Esophagus (tissue), 2 donors: ENCODE data around the gene TMEM165. TPM values are rescaled to one million over a fixed set of nuclear protein-coding genes. Genes with fewer than 3 reads are reported as not detected.
"Not testable (repeated sequence)": the region's sequence is repeated elsewhere in the genome, so short reads cannot be mapped to it uniquely, and the experiment has no call there.

Experiments
- H3K27ac ChIP-seq, 2 donors: one replicate each; pipeline ENCODE4 v1.5.1; 2013; ENCODE audit warnings: low read depth in 2 of 2, mild to moderate bottlenecking in 2 of 2, inconsistent platforms in 1 of 2, low read length in 1 of 2, moderate library complexity in 1 of 2
- H3K27me3 ChIP-seq, 2 donors: one replicate each; pipeline ENCODE4 v1.6.1; 2013; ENCODE audit warnings: low read length in 2 of 2, control low read depth in 1 of 2, mild to moderate bottlenecking in 1 of 2; ENCODE audit not compliant: insufficient read depth in 2 of 2, control insufficient read depth in 1 of 2
- H3K36me3 ChIP-seq, 2 donors: one replicate each; pipeline ENCODE4 v1.6.1; 2013; ENCODE audit warnings: low read length in 1 of 2; ENCODE audit not compliant: control insufficient read depth in 2 of 2, insufficient read depth in 2 of 2
- H3K4me1 ChIP-seq, 2 donors: one replicate each; pipeline ENCODE4 v1.6.1; 2013; ENCODE audit warnings: low read length in 1 of 2; ENCODE audit not compliant: control insufficient read depth in 2 of 2, insufficient read depth in 2 of 2
- H3K4me3 ChIP-seq, 2 donors: one replicate each; pipeline ENCODE4 v1.5.1; 2013; ENCODE audit warnings: low read length in 2 of 2, mild to moderate bottlenecking in 2 of 2, low read depth in 1 of 2, moderate library complexity in 1 of 2
- H3K9me3 ChIP-seq, 2 donors: one replicate each; pipeline ENCODE4 v1.6.1; 2013; ENCODE audit warnings: mild to moderate bottlenecking in 2 of 2, low read depth in 1 of 2, low read length in 1 of 2, moderate library complexity in 1 of 2; ENCODE audit not compliant: control insufficient read depth in 2 of 2, insufficient read depth in 1 of 2
- whole genome bisulfite sequencing, 2 donors: extraction: QIAGEN DNeasy Blood & Tissue Kit; methylation state at CpG; one replicate each; pipeline ENCODE4 v1.1.7; 2013; 5-methylcytosine and 5-hydroxymethylcytosine counted together
- polyA plus RNA-seq, 2 donors: library from polyadenylated mRNA; stranded (reverse); fragments of 200-250 nt; gene quantifications; one replicate each; pipeline ENCODE4 v1.2.3, GENCODE V29; 2013
- donor health status: healthy with polysubstance abuse.
- donor health status: Bipolar disorder and iron deficiency.

Gene TMEM165, protein sequence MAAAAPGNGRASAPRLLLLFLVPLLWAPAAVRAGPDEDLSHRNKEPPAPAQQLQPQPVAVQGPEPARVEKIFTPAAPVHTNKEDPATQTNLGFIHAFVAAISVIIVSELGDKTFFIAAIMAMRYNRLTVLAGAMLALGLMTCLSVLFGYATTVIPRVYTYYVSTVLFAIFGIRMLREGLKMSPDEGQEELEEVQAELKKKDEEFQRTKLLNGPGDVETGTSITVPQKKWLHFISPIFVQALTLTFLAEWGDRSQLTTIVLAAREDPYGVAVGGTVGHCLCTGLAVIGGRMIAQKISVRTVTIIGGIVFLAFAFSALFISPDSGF
- 10 to 100 TPM; 66.3 to 84.6 TPM for polyA plus RNA-seq

DNA sequence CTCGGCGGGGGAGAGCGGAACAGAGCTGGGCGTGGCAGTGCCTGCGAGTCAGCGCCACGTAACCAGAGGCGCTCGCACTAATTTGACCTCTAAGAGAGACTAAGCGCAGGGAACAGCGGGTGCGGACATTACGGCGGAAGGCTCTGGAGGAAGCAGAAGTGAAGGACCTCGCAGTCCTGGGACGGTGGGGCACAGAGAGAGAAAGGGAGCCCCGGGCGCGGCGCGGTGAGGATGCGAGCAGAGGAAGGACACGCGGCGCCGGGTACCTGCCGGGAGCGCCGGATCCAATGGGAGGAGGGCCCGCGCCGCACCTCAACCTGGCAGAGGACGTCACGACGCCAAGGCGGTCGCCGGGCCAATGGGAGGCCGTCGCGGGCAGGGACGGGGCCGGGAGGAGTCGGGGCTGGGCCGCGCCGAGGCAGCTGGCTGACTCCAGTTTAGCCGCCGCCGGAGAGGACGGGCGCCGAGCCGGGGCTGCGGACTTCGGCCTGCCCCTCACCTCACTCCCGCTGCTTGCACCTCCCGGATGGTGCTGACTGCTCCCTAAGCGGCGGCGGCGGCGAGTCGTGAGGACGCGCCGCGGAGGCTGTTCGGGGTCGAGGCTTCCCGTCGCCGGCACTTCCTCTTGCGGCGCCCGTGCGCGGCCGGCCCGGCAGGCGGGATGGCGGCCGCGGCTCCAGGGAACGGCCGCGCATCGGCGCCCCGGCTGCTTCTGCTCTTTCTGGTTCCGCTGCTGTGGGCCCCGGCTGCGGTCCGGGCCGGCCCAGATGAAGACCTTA is at the start of gene TMEM165:
Gene TMEM165 (plus strand): TSS at position 429 of the 779 bp plus-strand sequence. CDS start 233 bp downstream, at position 662.
- Histone ChIP-seq H3K36me3 (no peaks in the 10 kb centered on the region), H3K4me3 (peak within 1 kb of the TSS; percentile 97 to 99), H3K27me3 (no peaks in the 10 kb centered on the region), H3K4me1 (peaks cover 0 to 3% of the 10 kb centered on the region in 2 donors), H3K27ac (peak within 1 kb of the TSS; percentile 98 to 100), H3K9me3 (no peaks in the 10 kb centered on the region)
- 0 to 1% methylated on average over 77 to 95 of the region's 95 CpGs for WGBS, 2 donors

DNA sequence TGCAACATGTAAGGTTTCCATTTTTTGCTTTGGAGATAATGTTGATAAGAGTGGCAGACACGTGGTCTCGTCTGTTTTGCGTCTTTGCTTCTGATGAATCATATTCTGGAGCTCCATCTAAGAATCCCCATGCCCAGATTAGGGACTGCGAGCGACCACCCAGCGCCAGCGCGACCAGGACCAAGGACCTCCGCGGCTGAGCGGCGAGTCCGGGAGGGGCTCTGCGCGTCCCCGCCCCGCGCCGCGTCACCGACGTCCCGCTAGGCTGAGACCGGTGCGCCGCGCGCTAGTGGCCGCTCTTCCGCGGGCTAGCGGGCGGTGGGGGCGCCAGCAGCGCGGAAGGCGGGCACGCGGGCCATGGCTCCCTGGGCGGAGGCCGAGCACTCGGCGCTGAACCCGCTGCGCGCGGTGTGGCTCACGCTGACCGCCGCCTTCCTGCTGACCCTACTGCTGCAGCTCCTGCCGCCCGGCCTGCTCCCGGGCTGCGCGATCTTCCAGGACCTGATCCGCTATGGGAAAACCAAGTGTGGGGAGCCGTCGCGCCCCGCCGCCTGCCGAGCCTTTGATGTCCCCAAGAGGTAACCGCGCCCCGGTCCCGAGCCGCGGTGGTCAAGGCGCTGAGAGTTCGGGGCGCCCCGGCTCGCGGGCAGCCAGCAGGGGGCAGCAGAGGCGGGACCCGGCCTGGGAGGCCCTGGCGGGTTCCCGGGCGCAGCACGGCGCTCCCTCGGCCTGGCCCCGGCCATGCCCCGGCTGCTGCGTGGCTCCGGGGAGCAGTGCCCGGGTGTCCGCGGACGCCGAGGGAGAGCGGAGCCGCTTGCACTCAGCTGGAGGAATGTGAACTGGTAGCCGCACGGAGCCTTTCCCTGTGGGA is 49.5 kb upstream of the TMEM165 start, which contains the start of gene SRD5A3:
Gene SRD5A3 (plus strand): TSS at position 263 of the 871 bp plus-strand sequence. CDS start 95 bp downstream, at position 358.
- Histone ChIP-seq H3K36me3 (no peaks in the 10 kb centered on the region), H3K4me3 (peak within 1 kb of the TSS; percentile 53 to 82), H3K9me3 (no peaks in the 10 kb centered on the region), H3K4me1 (peaks cover 0 to 3% of the 10 kb centered on the region in 2 donors), H3K27ac (peak within 1 kb of the TSS; percentile 89 to 97), H3K27me3 (no peaks in the 10 kb centered on the region)
- WGBS, 2 donors, result 1% methylated on average over 89 to 95 of the region's 95 CpGs

DNA sequence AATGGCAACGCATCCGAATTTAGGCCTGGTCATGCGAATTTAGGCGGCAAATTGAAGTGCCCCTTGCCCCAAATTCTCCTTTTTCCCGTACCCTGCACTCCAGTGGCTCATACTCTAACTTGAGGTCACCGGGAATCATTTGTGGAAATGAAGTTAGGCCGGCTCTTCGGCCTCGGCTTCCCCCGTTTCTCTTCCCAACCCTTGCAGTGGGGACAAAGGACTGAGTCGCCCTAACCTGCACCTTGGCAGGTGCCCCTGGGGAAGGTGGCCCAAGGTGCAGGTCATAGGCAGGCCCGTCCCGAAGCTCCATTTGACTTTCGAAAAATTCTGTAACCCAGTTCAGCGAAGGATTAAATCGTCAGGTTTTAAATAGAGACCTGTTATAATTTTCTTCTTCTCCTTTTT is 48.9 kb upstream of the TMEM165 start:
- Histone ChIP-seq H3K27ac (peak overlapping the region; percentile 89 to 97), H3K27me3 (no peaks in the 10 kb centered on the region), H3K4me3 (peak overlapping the region; percentile 53 to 82), H3K36me3 (no peaks in the 10 kb centered on the region), H3K4me1 (peaks cover 0 to 3% of the 10 kb centered on the region in 2 donors), H3K9me3 (no peaks in the 10 kb centered on the region)
- WGBS, 2 donors, result 27 to 30% methylated on average over 16 of the region's 16 CpGs

DNA sequence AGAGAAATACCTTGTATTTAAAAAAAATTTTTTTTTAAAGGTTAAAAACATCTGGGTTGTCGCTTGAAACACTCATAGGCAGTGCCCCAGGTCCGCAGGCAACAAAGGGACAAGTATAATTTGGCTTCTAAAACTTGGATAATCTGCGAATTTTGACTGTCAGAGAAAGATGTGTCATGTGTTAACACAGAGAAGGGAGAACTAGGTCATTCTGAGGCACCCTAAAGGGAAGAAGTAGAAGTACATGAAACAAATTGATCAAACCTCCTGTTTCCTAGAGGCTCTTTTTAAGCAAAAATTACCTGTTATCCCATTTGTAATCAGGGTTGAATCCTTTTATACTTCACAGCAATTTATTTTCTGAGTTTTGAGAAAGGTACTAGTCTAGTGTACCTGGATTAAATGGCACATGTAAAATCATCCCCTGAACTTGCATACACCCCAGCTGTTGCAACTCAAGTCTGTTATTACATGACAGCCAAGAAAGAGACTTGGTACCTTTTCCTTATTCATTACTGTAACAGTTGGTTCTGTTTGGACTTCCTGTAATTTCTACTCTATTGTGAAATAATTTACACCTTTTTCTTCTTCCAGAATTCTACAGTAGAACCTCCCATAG is 48.0 kb upstream of the TMEM165 start:
- Histone ChIP-seq H3K4me3 (peak overlapping the region in 1 of 2 donors; percentile 53), H3K27ac (peak overlapping the region in 1 of 2 donors; percentile 3), H3K9me3 (no peaks in the 10 kb centered on the region), H3K36me3 (no peaks in the 10 kb centered on the region), H3K27me3 (no peaks in the 10 kb centered on the region), H3K4me1 (peaks cover 0 to 3% of the 10 kb centered on the region in 2 donors)
- 82 to 94% methylated on average over 3 of the region's 3 CpGs for WGBS, 2 donors

DNA sequence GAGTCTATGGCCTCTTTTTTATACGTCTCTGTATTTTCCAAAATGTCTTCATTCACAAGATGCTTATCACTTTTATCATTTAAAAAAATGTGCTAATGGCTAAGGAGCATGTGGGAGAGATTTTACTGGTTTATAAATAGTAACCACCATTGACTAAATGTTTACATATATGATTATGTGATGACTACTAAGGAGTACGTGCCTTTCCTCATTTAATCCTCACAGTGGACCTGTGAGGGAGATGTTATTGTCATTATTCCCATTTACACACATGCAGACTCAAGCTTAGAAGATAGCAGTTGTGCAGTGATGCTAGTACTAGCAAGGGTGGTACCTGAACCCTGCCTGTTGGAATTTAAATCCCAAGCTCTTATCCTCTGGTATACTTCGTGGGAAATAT is 47.3 kb upstream of the TMEM165 start:
- 69 to 71% methylated on average over 3 of the region's 3 CpGs for WGBS, 2 donors
- H3K4me1 ChIP-seq, result peaks cover 0 to 3% of the 10 kb centered on the region in 2 donors
- no peaks in the 10 kb centered on the region for H3K27me3 ChIP-seq
- H3K4me3 ChIP-seq, result no peak overlapping the region
- no peak overlapping the region for H3K27ac ChIP-seq
- no peaks in the 10 kb centered on the region for H3K36me3 ChIP-seq
- no peaks in the 10 kb centered on the region for H3K9me3 ChIP-seq

DNA sequence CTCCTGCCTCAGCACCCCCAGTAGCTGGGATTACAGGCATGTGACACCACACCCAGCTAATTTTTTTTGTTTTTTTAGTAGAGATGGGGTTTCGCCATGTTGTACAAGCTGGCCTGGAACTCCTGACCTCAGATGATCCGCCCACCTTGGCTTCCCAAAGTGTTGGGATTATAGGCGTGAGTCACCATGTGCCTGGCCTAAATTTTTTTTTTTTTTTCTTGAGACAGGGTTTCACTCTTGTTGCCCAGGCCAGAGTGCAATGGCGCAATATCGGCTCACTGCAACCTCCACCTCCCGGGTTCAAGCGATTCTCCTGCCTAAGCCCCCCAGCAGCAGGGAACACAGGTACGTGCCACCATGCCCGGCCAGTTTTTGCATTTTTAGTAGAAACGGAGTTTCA is 44.9 kb upstream of the TMEM165 start:
- not testable (repeated sequence) for H3K4me1 ChIP-seq, H3K36me3 ChIP-seq, H3K9me3 ChIP-seq, H3K4me3 ChIP-seq, H3K27ac ChIP-seq, H3K27me3 ChIP-seq
- WGBS, 2 donors, result 81 to 86% methylated on average over 10 of the region's 10 CpGs

DNA sequence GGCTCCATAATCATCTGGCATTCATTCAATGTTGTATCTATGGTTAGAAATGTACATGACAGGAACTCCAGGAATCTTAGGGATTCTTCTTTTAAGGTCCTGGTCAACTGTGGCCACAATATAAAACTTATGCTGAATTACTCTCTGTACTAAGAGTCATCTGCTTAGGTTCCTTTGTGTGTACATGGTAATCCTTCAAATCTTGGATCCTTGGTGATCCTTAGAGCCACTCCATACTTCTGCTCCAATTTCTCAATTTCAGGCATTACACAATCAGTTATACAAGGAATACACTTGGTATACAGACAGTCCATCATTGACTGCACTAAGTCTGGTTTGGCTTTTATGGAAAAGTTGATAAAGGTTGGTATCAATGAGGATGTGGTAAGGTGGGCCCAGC is 43.9 kb upstream of the TMEM165 start:
- no peaks in the 10 kb centered on the region for H3K36me3 ChIP-seq
- peaks cover 0 to 2% of the 10 kb centered on the region in 2 donors for H3K4me1 ChIP-seq
- no peaks in the 10 kb centered on the region for H3K9me3 ChIP-seq
- H3K27me3 ChIP-seq, result no peaks in the 10 kb centered on the region
- H3K4me3 ChIP-seq, result no peak overlapping the region
- no peak overlapping the region for H3K27ac ChIP-seq

DNA sequence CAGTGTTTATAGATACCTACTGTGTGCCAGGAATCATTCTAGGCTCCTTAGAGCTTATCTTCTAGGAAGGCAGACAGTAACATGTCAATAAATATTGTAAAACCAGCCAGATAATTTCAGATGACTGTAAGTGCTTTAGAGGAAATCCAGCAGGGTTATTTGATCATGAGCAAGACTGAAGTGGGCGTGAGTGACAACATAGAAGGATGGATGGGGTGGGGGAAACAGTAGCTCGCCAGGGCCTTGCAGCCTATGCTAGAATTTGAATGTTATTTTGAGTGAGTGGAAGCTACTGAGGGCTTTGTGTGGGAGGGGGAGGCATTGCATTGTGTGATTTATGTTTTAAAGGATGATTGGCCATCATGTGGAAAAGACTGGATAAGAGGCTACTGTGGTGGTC is 43.0 kb upstream of the TMEM165 start:
- Histone ChIP-seq H3K27ac (no peak overlapping the region), H3K4me1 (no peaks in the 10 kb centered on the region), H3K27me3 (no peaks in the 10 kb centered on the region), H3K9me3 (no peaks in the 10 kb centered on the region), H3K4me3 (no peak overlapping the region), H3K36me3 (no peaks in the 10 kb centered on the region)
- WGBS, 2 donors, result 92 to 96% methylated on average over 2 of the region's 2 CpGs

DNA sequence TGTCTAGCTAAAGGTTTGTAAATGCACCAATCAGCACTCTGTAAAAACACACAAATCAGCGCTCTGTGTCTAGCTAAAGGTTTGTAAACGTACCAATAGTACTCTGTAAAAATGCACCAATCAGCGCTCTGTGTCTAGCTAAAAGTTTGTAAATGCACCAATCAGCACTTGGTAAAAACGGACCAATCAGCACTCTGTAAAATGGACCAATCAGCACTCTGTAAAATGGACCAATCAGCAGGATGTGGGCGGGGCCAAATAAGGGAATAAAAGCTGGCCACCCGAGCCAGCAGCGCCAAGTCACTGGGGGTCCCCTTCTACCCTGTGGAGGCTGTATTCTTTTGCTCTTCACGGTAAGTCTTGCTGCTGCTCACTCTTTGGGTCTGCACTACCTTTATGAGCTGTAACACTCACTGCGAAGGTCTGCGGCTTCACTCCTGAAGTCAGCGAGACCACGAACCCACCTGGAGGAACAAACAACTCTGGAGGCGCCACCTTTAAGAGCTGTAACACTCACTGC is 42.5 kb upstream of the TMEM165 start:
- not testable (repeated sequence) for H3K27me3 ChIP-seq, H3K4me3 ChIP-seq, H3K9me3 ChIP-seq, H3K36me3 ChIP-seq, H3K27ac ChIP-seq, H3K4me1 ChIP-seq
- 94 to 96% methylated on average over 13 of the region's 13 CpGs for WGBS, 2 donors
